ENCODE measurements around the gene EPC1.

The EPC1 gene

DNA sequence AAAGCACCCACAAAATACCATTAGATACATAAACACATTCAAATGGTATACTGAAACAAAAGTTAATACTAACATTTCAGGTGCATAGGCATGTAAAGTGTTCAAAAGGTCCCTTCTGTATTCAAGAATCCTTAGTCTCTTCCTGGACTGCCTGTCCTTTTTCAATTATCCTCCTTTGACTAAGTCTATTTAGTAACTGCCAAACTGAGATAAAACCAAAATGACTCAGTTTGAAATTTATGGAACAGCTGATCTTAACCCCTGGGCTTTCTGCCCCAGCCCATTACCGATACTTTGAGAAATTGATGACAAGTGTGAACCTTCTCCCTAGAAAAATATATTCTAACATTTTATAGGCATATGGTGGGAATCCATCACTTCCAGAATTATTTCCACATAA lies 5.4 kb downstream of the EPC1 start:
- DNase-seq (ENCODE audit: low read depth, low spot score), result no peak
- no peak overlapping the region for H3K4me3 ChIP-seq (ENCODE audit: low read length)

DNA sequence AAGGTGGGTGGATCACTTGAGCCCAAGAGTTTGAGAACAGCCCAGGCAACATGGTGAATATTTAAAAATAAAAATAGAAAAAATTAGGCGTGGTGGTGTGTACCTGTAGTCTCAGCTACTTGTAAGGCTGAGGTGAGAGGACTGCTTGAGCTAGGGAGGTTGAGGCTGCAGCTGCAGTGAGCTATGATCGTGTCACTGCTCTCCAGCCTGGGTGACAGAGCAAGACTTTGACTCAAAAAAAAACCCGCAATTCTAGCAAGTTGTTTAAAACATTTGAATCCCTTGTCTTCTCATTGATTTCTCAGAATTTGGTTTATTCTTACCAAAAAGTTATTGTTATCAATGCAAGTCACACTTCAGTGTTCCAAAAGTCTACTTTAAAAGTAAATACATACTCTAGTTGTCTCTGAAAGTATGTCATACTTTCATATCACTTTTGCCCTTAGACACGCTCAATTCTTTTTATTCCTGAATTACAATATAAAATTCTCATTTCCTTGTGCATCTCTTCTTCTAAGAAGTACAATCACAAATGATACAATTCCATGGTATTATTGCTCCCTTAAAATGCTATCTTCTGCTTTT lies 6.3 kb downstream of the EPC1 start:
- no peak overlapping the region for H3K4me3 ChIP-seq (ENCODE audit: low read length)
- DNase-seq (ENCODE audit: low read depth, low spot score), result no peak

DNA sequence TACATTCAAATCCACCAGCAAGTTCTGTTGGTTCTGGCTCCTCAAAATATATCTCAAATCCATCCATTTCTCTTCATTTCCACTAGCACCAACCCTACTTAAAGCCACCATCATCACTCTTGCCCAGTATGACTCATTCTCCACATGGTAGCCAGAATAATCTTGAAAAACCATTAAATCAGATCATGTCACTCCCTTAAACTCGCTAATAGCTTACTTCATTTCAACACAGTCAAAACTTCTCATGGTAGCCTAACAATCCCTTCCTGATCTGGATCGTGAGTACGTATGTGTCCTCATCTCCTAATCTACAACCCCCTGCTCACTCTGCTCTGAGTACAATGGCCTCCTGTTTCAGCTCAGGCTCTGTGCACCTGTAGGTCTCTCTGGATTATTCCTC lies 8.7 kb downstream of the EPC1 start:
- H3K4me3 ChIP-seq (ENCODE audit: low read length), result no peak overlapping the region
- no peak for DNase-seq (ENCODE audit: low read depth, low spot score)

DNA sequence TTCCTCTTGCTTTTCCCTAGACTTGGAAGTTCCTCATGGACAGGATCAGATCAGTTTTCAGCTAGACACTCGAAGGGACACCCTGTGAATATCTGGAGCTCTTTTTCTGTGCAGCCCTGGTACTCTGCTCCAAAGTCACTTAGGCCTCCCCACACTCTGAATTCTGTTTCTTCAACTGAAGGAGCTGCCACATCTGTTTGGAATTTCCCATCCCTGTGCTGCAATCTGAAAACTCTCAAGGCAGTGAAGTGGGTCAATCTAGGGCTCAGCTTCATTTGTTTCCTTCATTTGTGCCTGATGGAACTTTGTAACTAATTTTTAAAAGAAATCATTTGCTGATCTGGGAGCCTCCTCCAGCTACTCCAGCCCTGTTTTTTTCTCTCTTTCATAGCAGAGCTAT lies 9.6 kb downstream of the EPC1 start:
- no peak for DNase-seq (ENCODE audit: low read depth, low spot score)

DNA sequence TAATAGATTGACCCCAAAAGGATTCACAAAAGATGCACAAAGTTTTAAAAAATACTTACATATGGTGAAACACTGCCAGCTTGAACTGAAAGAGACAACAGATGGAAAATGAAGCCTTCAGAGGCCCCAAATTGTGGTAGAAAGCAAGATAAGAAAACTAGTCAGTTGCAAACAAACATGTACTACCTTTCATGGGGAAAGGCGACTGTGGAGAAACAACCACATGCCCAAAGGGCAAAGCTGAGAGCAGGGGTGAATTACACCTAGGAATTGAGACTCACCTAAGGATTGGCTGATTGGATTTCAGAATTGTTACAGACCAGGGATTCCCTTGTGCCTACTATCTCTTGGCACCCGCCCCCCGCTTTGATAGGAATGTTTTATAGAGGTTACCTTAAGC lies 13.1 kb downstream of the EPC1 start:
- no peak for DNase-seq (ENCODE audit: low read depth, low spot score)
- H3K4me3 ChIP-seq (ENCODE audit: low read length), result no peak overlapping the region

More for the DNA sequence above, 9.6 kb downstream of the EPC1 start:
- no peak overlapping the region for H3K4me3 ChIP-seq (ENCODE audit: low read length)

DNA sequence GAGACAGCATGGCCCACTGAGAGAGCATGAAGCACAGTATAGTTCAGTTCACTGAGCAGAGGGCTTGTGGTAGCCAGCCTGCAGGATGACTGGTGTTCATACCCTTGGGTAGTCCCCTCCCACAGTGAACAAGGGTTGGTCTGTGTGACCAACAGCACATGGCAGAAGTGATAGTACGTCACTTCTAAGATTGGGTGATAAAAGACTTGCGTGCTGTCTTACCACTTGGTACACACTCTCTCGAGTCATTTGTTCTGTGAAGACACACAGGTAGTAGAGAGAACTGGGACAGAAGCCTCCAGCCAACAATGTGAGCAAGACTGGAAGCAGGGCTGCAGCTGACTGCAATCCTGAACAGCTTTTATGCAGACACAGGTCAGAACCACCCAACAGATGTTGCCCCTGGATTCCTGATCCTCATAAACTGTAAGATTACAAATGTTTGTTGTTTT lies 14.6 kb downstream of the EPC1 start:
- peak; percentile 37 for DNase-seq (ENCODE audit: low read depth, low spot score)
- H3K4me3 ChIP-seq (ENCODE audit: low read length), result no peak overlapping the region

DNA sequence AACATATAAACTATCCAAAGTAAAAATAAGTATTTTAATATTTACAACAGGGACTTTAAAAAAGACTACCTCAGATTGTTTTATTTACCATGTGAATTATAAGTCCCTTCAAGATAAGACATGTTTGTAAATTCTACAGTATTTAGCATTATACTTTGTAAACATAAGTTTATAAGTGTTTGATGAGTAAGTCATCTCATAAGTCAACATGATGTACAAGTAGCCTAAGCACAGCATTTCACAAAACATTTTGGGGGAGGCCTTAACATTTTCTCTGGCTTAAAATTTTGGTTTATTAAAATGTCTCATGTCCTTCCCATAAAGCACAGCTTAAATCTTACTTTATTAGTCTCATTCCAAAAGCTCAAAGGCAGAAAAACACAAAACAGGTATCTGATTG lies 15.4 kb downstream of the EPC1 start:
- no peak overlapping the region for H3K4me3 ChIP-seq (ENCODE audit: low read length)
- DNase-seq (ENCODE audit: low read depth, low spot score), result no peak

DNA sequence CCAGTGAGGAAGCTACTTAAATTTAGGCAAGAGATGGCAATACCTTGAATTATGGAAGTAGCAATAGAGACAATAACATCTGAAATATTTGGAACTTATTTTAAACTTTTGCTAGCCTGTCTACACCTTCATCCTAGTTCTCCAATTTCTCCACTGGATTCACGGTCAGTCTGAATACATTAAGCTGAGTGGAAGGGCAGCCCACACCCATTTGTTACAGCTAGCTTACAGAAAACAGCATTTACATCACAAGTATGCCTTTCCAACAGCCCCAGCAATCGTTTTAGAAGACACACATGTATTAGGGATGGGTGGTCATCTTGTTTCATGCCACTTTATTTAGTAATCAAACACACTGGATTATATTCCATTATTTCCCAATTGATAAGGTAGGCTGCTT lies 16.7 kb downstream of the EPC1 start:
- H3K4me3 ChIP-seq (ENCODE audit: low read length), result no peak overlapping the region
- DNase-seq (ENCODE audit: low read depth, low spot score), result no peak

DNA sequence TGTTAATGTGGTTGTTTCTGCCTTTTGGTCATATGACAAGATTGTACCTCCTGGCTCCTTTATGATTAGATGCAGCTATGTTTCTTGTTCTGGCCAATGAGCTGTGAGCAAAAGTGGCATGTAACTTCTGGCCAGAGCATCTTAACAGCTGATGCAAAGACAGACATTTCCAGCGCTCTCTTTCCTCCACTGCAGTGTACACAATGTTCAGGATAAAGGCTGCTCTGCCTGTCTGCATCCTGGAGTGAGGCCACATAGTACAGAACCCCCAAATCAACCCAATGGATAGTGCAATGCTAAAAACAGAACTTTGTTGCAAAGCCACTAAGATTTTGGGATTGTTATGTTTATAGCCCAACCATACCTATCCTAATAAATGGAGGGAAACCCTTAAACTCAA lies 17.9 kb downstream of the EPC1 start:
- DNase-seq (ENCODE audit: low read depth, low spot score), result no peak
- H3K4me3 ChIP-seq (ENCODE audit: low read length), result no peak overlapping the region

DNA sequence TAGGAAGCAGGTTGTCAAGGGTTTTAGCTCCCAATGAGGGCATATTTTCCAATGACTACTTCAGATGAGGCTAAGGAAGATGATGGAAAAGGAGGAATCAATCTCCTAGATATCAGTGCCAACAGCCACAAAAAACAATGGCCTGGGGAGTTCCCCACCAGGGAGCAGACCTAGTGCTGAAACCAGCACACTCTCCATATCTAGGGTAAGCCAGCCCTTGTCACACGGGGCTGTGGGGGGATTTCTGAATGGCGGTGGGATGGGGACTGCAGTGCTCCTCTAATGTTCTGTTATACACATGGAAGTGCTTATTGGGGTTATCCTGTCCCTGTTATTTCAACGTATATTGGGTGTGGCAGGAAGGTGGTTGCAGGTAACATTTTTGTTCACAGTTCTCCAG lies 18.5 kb downstream of the EPC1 start:
- H3K4me3 ChIP-seq (ENCODE audit: low read length), result no peak overlapping the region
- no peak for DNase-seq (ENCODE audit: low read depth, low spot score)

DNA sequence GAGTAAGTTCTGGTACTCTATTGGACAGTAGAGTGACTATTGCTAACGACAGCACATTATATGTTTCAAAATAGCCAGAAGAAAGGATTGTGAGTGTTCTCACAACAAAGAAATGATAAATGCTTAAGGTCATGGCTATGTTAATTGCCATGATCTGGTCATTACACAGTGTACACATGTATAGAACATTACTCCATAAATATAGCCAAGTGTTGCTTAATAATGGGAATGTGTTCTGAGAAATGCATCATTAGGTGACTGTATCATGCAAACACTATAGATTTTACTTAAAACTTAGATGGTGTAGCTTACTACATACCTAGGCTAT lies 19.6 kb downstream of the EPC1 start:
- no peak for DNase-seq (ENCODE audit: low read depth, low spot score)
- H3K4me3 ChIP-seq (ENCODE audit: low read length), result no peak overlapping the region

DNA sequence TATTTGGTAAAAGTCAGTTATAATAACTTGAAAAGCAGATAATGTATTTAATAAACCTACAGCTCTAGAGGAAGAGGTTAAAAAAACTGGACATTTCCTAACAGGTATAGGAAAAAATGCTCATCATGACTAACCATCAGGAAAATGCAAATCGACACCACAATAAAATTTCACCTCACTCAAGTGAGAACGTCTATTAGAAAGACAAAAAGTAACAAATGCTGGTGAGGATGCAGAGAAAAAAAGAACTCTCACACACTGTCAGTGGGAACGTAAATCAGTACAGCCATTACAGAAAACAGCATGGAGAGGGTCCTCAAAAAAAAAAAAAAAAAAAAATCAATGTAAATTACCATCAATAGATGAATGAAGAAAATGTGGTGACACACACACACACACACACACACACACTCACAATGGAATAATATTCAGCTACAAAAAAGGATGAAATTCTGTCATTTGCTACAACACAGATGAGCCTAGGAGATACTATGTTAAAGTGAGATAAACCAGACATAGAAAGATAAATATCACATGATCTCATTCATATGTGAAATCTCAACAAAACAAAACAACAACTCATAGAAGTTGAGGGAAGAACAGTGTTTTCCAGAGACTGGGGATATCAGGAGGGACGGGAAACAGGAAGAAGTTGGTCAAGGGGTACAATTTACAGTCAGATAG lies 20.1 kb downstream of the EPC1 start:
- H3K4me3 ChIP-seq (ENCODE audit: low read length), result no peak overlapping the region
- DNase-seq (ENCODE audit: low read depth, low spot score), result no peak

DNA sequence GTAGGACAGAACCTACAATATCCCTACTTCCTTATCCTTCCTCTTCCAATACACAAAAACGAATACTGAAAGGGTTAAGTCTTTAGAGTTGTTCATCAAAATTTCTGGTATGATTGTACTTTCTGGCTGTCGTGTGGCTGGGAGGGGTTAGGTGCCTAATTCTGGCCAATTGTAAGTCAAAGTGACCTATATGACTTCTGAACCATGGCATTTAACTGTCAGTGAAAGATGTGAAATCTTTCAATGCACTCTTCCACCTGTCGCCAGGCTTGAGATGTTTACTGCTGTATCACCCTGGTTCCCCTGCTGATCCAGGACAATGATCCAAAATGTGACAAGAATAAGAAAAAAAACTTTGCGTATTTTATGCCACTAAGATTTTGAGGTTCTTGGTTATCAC lies 20.8 kb downstream of the EPC1 start:
- no peak for DNase-seq (ENCODE audit: low read depth, low spot score)
- no peak overlapping the region for H3K4me3 ChIP-seq (ENCODE audit: low read length)

DNA sequence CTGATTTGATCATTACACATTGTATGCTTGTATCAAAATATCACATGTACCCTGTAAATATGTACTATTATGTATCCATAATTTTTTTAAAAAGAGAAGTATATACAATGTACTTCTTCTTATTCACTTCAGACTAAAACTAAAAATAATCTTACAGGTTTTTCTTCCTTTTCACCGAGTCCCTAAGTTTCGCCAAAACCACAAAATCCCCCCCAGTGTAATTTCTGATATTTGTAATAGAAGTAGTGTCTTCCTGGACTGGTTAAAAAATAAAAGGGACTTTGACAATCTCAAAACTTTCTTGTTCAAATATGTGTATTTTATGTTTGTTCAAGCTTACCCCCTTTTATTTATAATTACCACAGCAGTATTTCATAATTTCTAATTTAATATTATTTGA lies 23.9 kb downstream of the EPC1 start:
- H3K4me3 ChIP-seq (ENCODE audit: low read length), result no peak overlapping the region
- DNase-seq (ENCODE audit: low read depth, low spot score), result no peak

DNA sequence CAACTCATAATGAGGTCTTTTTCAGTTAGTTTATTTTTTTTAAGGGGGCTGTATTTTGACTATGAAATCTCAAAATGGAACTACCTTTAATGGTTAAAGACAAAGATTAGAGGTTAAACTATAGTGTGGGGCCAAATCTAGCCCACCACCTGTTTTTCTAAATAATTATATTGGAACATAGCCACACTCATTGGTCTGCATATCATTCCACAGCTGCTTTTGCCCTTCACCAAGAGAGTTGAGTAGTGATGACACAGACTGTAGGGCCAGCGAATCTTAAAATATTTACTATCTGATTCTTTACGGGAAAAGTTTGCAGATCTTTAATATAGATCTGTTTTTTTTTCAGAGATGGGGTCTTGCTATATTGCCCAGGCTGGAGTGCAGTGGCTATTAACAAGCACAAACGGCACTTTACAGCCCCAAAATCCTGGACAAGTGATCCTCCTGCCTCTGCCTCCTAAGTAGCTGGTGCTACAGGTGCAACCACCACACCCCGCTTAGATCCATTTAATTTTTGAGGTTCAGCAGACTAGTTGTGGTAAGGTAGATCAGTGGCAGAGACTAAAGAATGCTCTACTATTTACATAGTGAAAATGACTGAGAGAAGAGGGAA lies 25.8 kb downstream of the EPC1 start:
- DNase-seq (ENCODE audit: low read depth, low spot score), result no peak
- H3K4me3 ChIP-seq (ENCODE audit: low read length), result no peak overlapping the region

DNA sequence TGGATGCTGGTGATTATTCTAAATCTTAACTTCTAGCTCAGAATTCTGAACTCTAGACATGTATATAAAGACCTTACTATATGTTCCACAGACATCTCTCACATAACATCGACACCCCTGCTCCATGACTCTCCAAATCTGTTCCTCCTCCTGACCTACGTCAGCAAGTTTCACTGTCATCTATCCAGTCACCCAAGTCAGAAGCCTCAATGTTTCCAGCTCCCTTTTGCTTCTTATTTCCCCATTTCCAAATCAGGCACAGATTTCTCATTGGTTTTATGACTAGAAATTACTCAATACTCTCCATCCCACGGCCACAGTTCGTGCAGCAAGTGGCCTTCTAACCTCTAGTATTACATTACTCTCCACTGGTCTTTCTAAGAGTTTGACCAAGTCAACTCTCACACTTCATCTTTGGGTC lies 28.5 kb downstream of the EPC1 start:
- no peak for DNase-seq (ENCODE audit: low read depth, low spot score)

DNA sequence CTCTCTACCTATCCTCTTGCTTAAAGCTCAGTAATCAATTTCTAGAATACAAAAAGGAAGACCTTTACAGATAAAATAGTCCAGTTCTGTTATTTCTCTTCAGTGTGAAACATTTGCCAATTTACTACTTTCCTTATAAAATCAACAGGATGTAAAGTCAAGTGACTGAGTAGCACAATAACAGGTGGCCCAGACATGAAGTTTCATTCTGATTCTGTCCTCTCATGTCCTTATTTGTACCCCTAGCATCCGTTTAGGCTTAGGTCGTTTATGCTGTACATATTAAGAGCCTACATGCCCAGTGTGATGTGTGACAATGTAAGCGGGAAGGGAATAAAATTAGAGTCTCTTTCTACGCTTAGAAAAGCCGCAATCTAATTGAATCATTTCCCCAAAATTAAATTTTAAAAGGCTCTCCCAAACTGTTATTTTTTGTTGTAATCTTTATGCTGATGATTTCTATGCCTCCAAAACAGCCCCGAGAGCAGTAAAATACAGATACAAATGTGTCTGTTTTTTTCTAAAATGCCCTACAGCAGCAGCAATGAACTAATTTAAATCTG lies 29.1 kb downstream of the EPC1 start:
- no peak overlapping the region for H3K4me3 ChIP-seq (ENCODE audit: low read length)
- no peak for DNase-seq (ENCODE audit: low read depth, low spot score)

More for the DNA sequence above, 28.5 kb downstream of the EPC1 start:
- no peak overlapping the region for H3K4me3 ChIP-seq (ENCODE audit: low read length)

DNA sequence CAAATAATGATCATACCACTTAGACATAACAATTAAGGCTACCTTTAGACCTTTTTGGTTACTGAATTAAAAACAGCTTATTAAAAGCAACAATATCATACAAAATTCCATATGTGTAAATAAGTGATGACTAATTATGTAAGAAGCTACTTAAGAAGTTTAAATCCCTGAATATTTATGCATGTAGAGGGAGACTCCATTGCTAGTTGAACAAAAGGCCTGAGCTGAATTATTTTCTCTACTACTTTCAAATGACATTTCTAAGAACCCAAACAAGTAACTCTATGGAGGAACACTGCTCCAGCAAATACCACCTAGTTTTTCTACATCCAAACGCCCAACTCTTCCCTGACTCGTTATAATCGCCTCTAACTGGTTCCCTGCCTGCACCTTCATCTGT lies 31.5 kb downstream of the EPC1 start:
- H3K4me3 ChIP-seq (ENCODE audit: low read length), result no peak overlapping the region
- no peak for DNase-seq (ENCODE audit: low read depth, low spot score)

DNA sequence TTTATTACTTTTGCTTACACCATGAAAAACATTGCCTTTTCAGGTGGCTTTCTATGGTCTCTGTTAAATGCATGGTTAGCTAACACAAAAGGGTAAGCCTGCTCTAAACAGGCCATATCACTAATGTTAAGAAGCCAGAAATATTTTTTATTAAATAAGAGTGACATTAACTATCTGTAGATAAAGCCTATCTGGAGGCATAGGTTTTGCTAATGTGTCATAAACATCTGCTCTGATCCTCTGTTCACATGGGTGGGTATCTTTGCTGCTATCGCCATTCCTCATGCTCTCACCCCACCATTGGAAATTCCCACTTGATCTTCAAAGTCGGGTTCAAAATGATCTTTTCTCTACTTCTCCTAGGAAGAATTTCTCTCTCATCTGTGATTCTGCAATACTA lies 32.4 kb downstream of the EPC1 start:
- DNase-seq (ENCODE audit: low read depth, low spot score), result no peak
- no peak overlapping the region for H3K4me3 ChIP-seq (ENCODE audit: low read length)

DNA sequence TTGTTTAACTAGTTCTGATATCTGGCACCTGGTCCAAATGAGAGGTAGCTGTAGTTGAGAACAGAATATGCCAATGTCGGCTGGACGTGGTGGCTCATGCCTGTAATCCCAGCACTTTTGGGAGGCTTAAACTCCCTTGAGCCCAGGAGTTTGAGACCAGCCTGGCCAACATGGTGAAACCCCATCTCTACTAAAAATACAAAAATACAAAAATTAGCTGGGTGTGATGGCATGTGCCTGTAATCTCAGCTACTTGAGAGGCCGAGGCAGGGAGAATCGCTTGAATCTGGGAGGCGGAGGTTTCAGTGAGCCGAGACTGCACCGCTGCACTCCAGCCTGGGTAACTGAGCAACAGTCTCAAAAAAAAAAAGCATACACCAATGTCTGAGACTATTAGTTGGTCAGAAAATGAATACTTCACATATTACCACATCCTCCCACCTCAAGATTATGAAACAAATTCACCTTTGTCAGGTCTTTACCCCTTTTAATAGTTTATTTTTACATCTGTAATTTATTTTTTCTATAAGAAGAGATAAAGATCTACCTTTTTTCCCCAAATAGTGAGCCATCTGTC lies 38.8 kb downstream of the EPC1 start:
- no peak overlapping the region for H3K4me3 ChIP-seq (ENCODE audit: low read length)
- no peak for DNase-seq (ENCODE audit: low read depth, low spot score)

Measured in Jurkat, Clone E6-1 (cell line).